Mononuclear cell (primary cell): ENCODE data around the gene PTGER3. TPM values are rescaled to one million over a fixed set of nuclear protein-coding genes. Genes with fewer than 3 reads are reported as not detected.
A peak's percentile ranks its signal among the peaks of the same experiment; 100 is the strongest.

ENCODE experiments used
- H3K27me3 ChIP-seq: 2 replicates; pipeline ENCODE4 v1.6.0; 2011; ENCODE audit warnings: low read length, control low read depth; ENCODE audit not compliant: insufficient read depth
- H3K4me1 ChIP-seq: 2 replicates; pipeline ENCODE4 v1.5.1; 2011; ENCODE audit warnings: mild to moderate bottlenecking, low read length, control low read depth; ENCODE audit not compliant: insufficient read depth
- H3K4me3 ChIP-seq: 2 replicates; pipeline ENCODE4 v1.5.1; 2011; ENCODE audit warnings: mild to moderate bottlenecking, low read length, moderate library complexity
- H3K9me3 ChIP-seq: 2 replicates; pipeline ENCODE4 v1.5.1; 2011; ENCODE audit warnings: low read depth, mild to moderate bottlenecking, control low read depth, low read length
- total RNA-seq: library from RNA; depleted of rRNA; stranded (reverse); fragments of >200 nt; gene quantifications from one replicate; pipeline ENCODE4 v1.2.3, GENCODE V29; 2012

Gene PTGER3
- 0.52 TPM for total RNA-seq

GRCh38 chr1:71047635-71048607 lies at the start of gene PTGER3:
PTGER3 (minus strand) TSS chr1:71047816; CDS start chr1:71047577, 239 bp downstream.
- H3K27me3 ChIP-seq = peaks cover 55% of the 10 kb centered on the region

GRCh38 chr1:71094913-71095312 lies 47.3 kb upstream of the PTGER3 start:
- no peak overlapping the region for H3K4me3 ChIP-seq
- no peaks in the 10 kb centered on the region for H3K27me3 ChIP-seq
- H3K9me3 ChIP-seq = no peaks in the 10 kb centered on the region
- no peaks in the 10 kb centered on the region for H3K4me1 ChIP-seq

More at GRCh38 chr1:71047635-71048607, at the start of gene PTGER3:
- Histone ChIP-seq H3K9me3 (no peaks in the 10 kb centered on the region), H3K4me1 (peaks cover 20% of the 10 kb centered on the region), H3K4me3 (peak within 1 kb of the TSS; percentile 28)

GRCh38 chr1:71093938-71094337 lies 46.3 kb upstream of the PTGER3 start:
- no peak overlapping the region for H3K4me3 ChIP-seq

GRCh38 chr1:71089536-71090270 lies 42.1 kb upstream of the PTGER3 start:
- no peaks in the 10 kb centered on the region for H3K4me1 ChIP-seq
- no peak overlapping the region for H3K4me3 ChIP-seq
- no peaks in the 10 kb centered on the region for H3K9me3 ChIP-seq
- H3K27me3 ChIP-seq = peaks cover 7% of the 10 kb centered on the region

More at GRCh38 chr1:71093938-71094337, 46.3 kb upstream of the PTGER3 start:
- H3K9me3 ChIP-seq = no peaks in the 10 kb centered on the region
- H3K4me1 ChIP-seq = no peaks in the 10 kb centered on the region
- H3K27me3 ChIP-seq = no peaks in the 10 kb centered on the region

- Histone ChIP-seq H3K27me3 (peaks cover 8% of the 10 kb centered on the region), H3K9me3 (no peaks in the 10 kb centered on the region), H3K4me3 (no peak overlapping the region), H3K4me1 (no peaks in the 10 kb centered on the region)
Observed at GRCh38 chr1:71088645-71089287, 41.1 kb upstream of the PTGER3 start.

GRCh38 chr1:71087713-71088112 lies 40.1 kb upstream of the PTGER3 start:
- Histone ChIP-seq H3K4me1 (no peaks in the 10 kb centered on the region), H3K27me3 (peaks cover 14% of the 10 kb centered on the region), H3K4me3 (no peak overlapping the region), H3K9me3 (no peaks in the 10 kb centered on the region)

GRCh38 chr1:71087060-71087459 lies 39.4 kb upstream of the PTGER3 start:
- Histone ChIP-seq H3K27me3 (peaks cover 14% of the 10 kb centered on the region), H3K9me3 (no peaks in the 10 kb centered on the region), H3K4me1 (no peaks in the 10 kb centered on the region), H3K4me3 (no peak overlapping the region)

GRCh38 chr1:71086331-71086730 lies 38.7 kb upstream of the PTGER3 start:
- Histone ChIP-seq H3K4me3 (no peak overlapping the region), H3K4me1 (peaks cover 3% of the 10 kb centered on the region), H3K27me3 (peaks cover 14% of the 10 kb centered on the region), H3K9me3 (no peaks in the 10 kb centered on the region)

- peaks cover 8% of the 10 kb centered on the region for H3K4me1 ChIP-seq
- H3K9me3 ChIP-seq = no peaks in the 10 kb centered on the region
- H3K27me3 ChIP-seq = peaks cover 14% of the 10 kb centered on the region
- H3K4me3 ChIP-seq = no peak overlapping the region
Observed at GRCh38 chr1:71083271-71083670, 35.7 kb upstream of the PTGER3 start.

- H3K27me3 ChIP-seq = peaks cover 14% of the 10 kb centered on the region
- H3K4me1 ChIP-seq = peaks cover 8% of the 10 kb centered on the region
- H3K4me3 ChIP-seq = peak overlapping the region; percentile 67
- H3K9me3 ChIP-seq = no peaks in the 10 kb centered on the region
Observed at GRCh38 chr1:71081697-71082080, 34.1 kb upstream of the PTGER3 start.

GRCh38 chr1:71080739-71081696 lies 33.4 kb upstream of the PTGER3 start, which contains the start of gene ZRANB2:
ZRANB2 (minus strand) TSS chr1:71081035; CDS start chr1:71080995, 40 bp downstream.
- no peaks in the 10 kb centered on the region for H3K9me3 ChIP-seq
- peak within 1 kb of the TSS; percentile 67 for H3K4me3 ChIP-seq
- H3K4me1 ChIP-seq = peaks cover 8% of the 10 kb centered on the region
- peaks cover 14% of the 10 kb centered on the region for H3K27me3 ChIP-seq

- peaks cover 8% of the 10 kb centered on the region for H3K4me1 ChIP-seq
Observed at GRCh38 chr1:71080230-71080738, 32.7 kb upstream of the PTGER3 start.

GRCh38 chr1:71074681-71075080 lies 27.1 kb upstream of the PTGER3 start:
- Histone ChIP-seq H3K4me1 (no peaks in the 10 kb centered on the region), H3K9me3 (no peaks in the 10 kb centered on the region), H3K27me3 (no peaks in the 10 kb centered on the region), H3K4me3 (no peak overlapping the region)

More at GRCh38 chr1:71080230-71080738, 32.7 kb upstream of the PTGER3 start:
- H3K4me3 ChIP-seq = peak overlapping the region; percentile 67
- no peaks in the 10 kb centered on the region for H3K9me3 ChIP-seq
- peaks cover 9% of the 10 kb centered on the region for H3K27me3 ChIP-seq

- no peaks in the 10 kb centered on the region for H3K27me3 ChIP-seq
- no peak overlapping the region for H3K4me3 ChIP-seq
- peaks cover 4% of the 10 kb centered on the region for H3K4me1 ChIP-seq
- H3K9me3 ChIP-seq = no peaks in the 10 kb centered on the region
Observed at GRCh38 chr1:71072273-71072672, 24.7 kb upstream of the PTGER3 start.
